Vagina (tissue), 2 donors: ENCODE results near the gene PRMT7.

Experiments
- POLR2AphosphoS5 ChIP-seq, 2 donors: sonication (generic); formaldehyde crosslinking; IDR thresholded peaks; one replicate each; pipeline ENCODE4 v1.9.0; 2017; ENCODE audit warnings: antibody characterized with exemption in 2 of 2, mild to moderate bottlenecking in 2 of 2, low read depth in 1 of 2; ENCODE audit not compliant: insufficient read depth in 1 of 2
- TF ChIP-seq, protein P1 (sequence below), 3 experiments: fragments of 450-650 bp in 2 of 3; fragments of 200-600 bp in 1 of 3; sonication (generic) in 1 of 3; IDR thresholded peaks; one replicate each; pipeline ENCODE4 v1.5.1; 2017 to 2019; ENCODE audit warnings: antibody characterized with exemption in 3 of 3, mild to moderate bottlenecking in 2 of 3, moderate library complexity in 2 of 3

DNA sequence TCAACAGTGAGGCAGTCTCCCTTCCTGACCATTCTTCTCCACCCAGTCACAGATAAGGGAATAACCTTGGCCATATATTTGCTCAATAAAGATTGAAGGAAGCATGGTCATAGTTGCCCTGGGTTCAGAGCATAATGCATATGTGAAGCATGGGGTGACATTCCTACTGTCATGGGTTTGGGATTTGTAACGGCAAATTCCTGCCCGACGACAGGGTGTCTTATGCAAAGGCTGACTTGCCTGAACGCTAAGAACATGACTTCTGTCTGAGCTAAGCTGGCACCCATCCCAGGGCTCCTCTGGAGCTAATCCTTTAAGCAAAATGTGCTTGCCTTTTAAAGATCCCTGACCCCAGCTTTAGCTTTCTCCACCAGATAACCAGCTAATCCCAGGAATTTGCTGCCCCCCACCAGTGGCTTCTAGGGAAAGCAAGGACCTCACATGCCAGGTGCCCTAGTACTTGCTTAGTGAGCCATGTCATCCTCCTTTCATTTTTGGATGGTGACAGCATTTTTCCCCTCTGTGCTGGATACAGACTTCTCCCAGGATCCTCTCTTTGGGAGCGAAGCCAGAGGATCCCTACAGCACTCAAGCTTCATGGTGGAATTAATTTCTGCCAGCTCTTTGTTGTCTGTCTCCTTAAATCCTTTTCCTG lies 11.8 kb upstream of the PRMT7 start:
- TF ChIP-seq, protein P1, sequence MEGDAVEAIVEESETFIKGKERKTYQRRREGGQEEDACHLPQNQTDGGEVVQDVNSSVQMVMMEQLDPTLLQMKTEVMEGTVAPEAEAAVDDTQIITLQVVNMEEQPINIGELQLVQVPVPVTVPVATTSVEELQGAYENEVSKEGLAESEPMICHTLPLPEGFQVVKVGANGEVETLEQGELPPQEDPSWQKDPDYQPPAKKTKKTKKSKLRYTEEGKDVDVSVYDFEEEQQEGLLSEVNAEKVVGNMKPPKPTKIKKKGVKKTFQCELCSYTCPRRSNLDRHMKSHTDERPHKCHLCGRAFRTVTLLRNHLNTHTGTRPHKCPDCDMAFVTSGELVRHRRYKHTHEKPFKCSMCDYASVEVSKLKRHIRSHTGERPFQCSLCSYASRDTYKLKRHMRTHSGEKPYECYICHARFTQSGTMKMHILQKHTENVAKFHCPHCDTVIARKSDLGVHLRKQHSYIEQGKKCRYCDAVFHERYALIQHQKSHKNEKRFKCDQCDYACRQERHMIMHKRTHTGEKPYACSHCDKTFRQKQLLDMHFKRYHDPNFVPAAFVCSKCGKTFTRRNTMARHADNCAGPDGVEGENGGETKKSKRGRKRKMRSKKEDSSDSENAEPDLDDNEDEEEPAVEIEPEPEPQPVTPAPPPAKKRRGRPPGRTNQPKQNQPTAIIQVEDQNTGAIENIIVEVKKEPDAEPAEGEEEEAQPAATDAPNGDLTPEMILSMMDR (IDR thresholded peaks at IDR 0.05), result no peak
- no peak for TF ChIP-seq POLR2AphosphoS5 (IDR thresholded peaks at IDR 0.05; ENCODE audit: insufficient read depth in 1 of 2, low read depth in 1 of 2)
